Neural cell (in vitro differentiated cells): Measurements from ENCODE around the gene TRIM56. TPM values are rescaled to one million over a fixed set of nuclear protein-coding genes. Genes with fewer than 3 reads are reported as not detected.

Experiments used
- H2AFZ ChIP-seq: fragments of 200-600, 300-800 bp; sonication (generic), shearing (Covaris generic); 2 replicates; pipeline ENCODE4 v1.6.0; 2014; ENCODE audit warnings: low read depth, mild to moderate bottlenecking, antibody characterized with exemption, low read length, moderate library complexity
- H3F3A ChIP-seq: fragments of 200-600 bp; shearing (Covaris generic); 2 replicates; pipeline ENCODE4 v1.6.1; 2016; ENCODE audit warnings: mild to moderate bottlenecking, moderate library complexity, mixed read lengths, antibody characterized with exemption, low read length; ENCODE audit not compliant: insufficient read depth, poor library complexity, severe bottlenecking
- H3K27ac ChIP-seq: fragments of 200-600, 300-800 bp; sonication (generic), shearing (Covaris generic); 2 replicates; pipeline ENCODE4 v1.5.1; 2014; ENCODE audit warnings: mild to moderate bottlenecking, low read length, moderate library complexity
- H3K27me3 ChIP-seq: fragments of 300-800, 200-600 bp; sonication (generic), shearing (Covaris generic); 2 replicates; pipeline ENCODE4 v1.6.0; 2014; ENCODE audit warnings: mild to moderate bottlenecking, low read depth, low read length, moderate library complexity; ENCODE audit not compliant: insufficient read depth
- H3K36me3 ChIP-seq: fragments of 300-800, 200-600 bp; sonication (generic), shearing (Covaris generic); 2 replicates; pipeline ENCODE4 v1.5.1; 2014; ENCODE audit warnings: mild to moderate bottlenecking, antibody characterized with exemption, low read length, moderate library complexity; ENCODE audit not compliant: insufficient read depth
- H3K4me2 ChIP-seq: fragments of 300-800, 200-600 bp; sonication (generic), shearing (Covaris generic); 2 replicates; pipeline ENCODE4 v1.6.0; 2014; ENCODE audit warnings: mild to moderate bottlenecking, low read length
- H3K4me3 ChIP-seq: fragments of 300-800, 200-600 bp; sonication (generic), shearing (Covaris generic); 2 replicates; pipeline ENCODE4 v1.5.1; 2014; ENCODE audit warnings: mild to moderate bottlenecking, low read length, moderate library complexity
- H3K79me2 ChIP-seq: fragments of 200-600 bp; shearing (Covaris generic); replicated peaks from 2 replicates; pipeline ENCODE4 v1.6.0; 2014; ENCODE audit warnings: mild to moderate bottlenecking, low read length, moderate library complexity; ENCODE audit not compliant: insufficient read depth
- H3K9ac ChIP-seq: fragments of 300-800, 200-600 bp; sonication (generic), shearing (Covaris generic); 2 replicates; pipeline ENCODE4 v1.6.1; 2016; ENCODE audit warnings: mild to moderate bottlenecking, low read length, mixed read lengths
- H3K9me2 ChIP-seq: fragments of 200-600 bp; shearing (Covaris generic); 2 replicates; pipeline ENCODE4 v1.6.1; 2016; ENCODE audit warnings: mild to moderate bottlenecking, low read length, mixed read lengths; ENCODE audit not compliant: insufficient read depth
- H3K9me3 ChIP-seq: fragments of 200-600, 300-800 bp; sonication (generic), shearing (Covaris generic); 2 replicates; pipeline ENCODE4 v1.6.1; 2016; ENCODE audit warnings: mild to moderate bottlenecking, mixed run types, low read length, moderate library complexity, mixed read lengths
- H4K20me1 ChIP-seq: fragments of 200-600 bp; shearing (Covaris generic); 2 replicates; pipeline ENCODE4 v1.6.1; 2016; ENCODE audit warnings: mild to moderate bottlenecking, mixed run types; ENCODE audit not compliant: insufficient read depth
- CTCF ChIP-seq: fragments of 450-650 bp; IDR thresholded peaks from 2 replicates; pipeline ENCODE4 v1.5.1; 2014; ENCODE audit warnings: antibody characterized with exemption, mild to moderate bottlenecking, moderate library complexity; ENCODE audit not compliant: poor library complexity, severe bottlenecking
- EP300 ChIP-seq: fragments of 450-650 bp; conservative IDR thresholded peaks from 2 replicates; pipeline ENCODE4 v1.6.1; 2014; ENCODE audit warnings: antibody characterized with exemption, mild to moderate bottlenecking, moderate library complexity; ENCODE audit not compliant: poor library complexity, severe bottlenecking
- EZH2 ChIP-seq: fragments of 200-600, 300-800 bp; shearing (Covaris generic), sonication (generic); IDR thresholded peaks from 2 replicates; pipeline ENCODE4 v1.6.1; 2014; ENCODE audit warnings: antibody characterized with exemption, low read length, borderline replicate concordance, mild to moderate bottlenecking; ENCODE audit not compliant: insufficient read depth, poor library complexity, severe bottlenecking
- MXI1 ChIP-seq: fragments of 450-650 bp; conservative IDR thresholded peaks from 2 replicates; pipeline ENCODE4 v1.6.1; 2014; ENCODE audit warnings: antibody characterized with exemption, mild to moderate bottlenecking; ENCODE audit not compliant: poor library complexity, severe bottlenecking
- POLR2AphosphoS5 ChIP-seq: IDR thresholded peaks from 2 replicates; pipeline ENCODE4 v1.6.1; 2012
- RAD21 ChIP-seq: fragments of 450-650 bp; conservative IDR thresholded peaks from 2 replicates; pipeline ENCODE4 v1.6.1; 2014; ENCODE audit warnings: antibody characterized with exemption, mild to moderate bottlenecking, moderate library complexity
- REST ChIP-seq: IDR thresholded peaks from 2 replicates; pipeline ENCODE4 v1.6.1; 2012; ENCODE audit warnings: borderline replicate concordance
- SMC3 ChIP-seq: fragments of 450-650 bp; conservative IDR thresholded peaks from 2 replicates; pipeline ENCODE4 v1.6.1; 2014; ENCODE audit warnings: antibody characterized with exemption, mild to moderate bottlenecking, moderate library complexity; ENCODE audit not compliant: poor library complexity
- TAF1 ChIP-seq: IDR thresholded peaks from 2 replicates; pipeline ENCODE4 v1.6.1; 2012; ENCODE audit warnings: low read depth
- polyA plus RNA-seq: library from polyadenylated mRNA; depleted of rRNA; stranded (reverse); fragments of >200 nt; gene quantifications from 2 replicates; pipeline ENCODE4 v1.2.3, GENCODE V29; 2014

Gene TRIM56
- polyA plus RNA-seq, 1 donor from 2014 or later: 0.01 TPM

- Histone ChIP-seq H3K4me3 (no peak overlapping the region), H4K20me1 (no peaks in the 10 kb centered on the region), H3K79me2 (no peaks in the 10 kb centered on the region), H3K36me3 (no peaks in the 10 kb centered on the region), H3K27me3 (no peaks in the 10 kb centered on the region), H3K9me2 (no peaks in the 10 kb centered on the region), H3K4me2 (no peak overlapping the region), H3K27ac (no peak overlapping the region), H3K9me3 (no peaks in the 10 kb centered on the region), H3K9ac (no peak overlapping the region), H2AFZ (no peak overlapping the region), H3F3A (no peaks in the 10 kb centered on the region)
- no peak for TF ChIP-seq EZH2
- no peak for TF ChIP-seq MXI1
- TF ChIP-seq POLR2AphosphoS5: no peak
- TF ChIP-seq SMC3: no peak
These were observed 12.3 kb downstream of the TRIM56 start for GRCh38 chr7:101097561-101097960.

DNA sequence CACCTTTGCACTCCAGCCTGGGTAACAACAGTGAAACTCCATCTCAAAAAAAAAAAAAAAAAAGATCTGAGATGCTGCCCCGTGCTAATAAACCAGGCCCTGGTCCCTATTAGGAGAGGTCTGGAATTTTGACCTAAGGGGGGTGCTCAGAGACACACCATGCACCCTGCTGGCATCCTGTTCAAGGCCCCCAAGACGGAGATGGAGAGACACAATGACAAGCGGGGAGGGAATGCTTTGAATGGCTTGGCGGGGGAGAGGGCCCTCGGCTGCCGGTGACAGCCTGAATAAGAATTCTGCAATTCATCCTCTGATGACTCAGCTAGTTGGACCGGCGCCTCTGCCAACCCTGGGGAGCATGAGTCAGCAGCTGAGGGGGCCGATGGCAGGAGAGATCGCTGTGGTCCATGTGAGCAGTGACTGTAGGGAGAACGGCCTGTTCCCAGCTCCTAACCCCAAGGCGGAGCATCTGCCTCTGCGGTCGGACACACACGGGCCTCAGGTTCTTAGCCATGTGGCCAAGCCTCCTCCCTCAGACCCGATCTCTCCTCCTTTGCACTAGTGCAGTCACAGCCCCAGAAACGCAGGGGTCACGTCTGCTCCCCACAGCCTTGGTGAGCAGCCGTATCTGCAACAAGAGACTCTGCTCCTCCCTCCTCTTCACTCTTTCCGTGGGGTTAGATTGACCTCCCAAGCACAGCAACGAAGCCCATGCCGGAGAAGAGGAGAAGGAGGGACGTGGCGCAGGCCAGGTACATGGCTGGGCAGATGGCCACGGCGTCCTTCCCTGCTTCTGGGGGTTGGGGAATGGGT is 14.9 kb downstream of the TRIM56 start:
- Histone ChIP-seq H3K9me3 (no peaks in the 10 kb centered on the region), H3K9ac (no peak overlapping the region), H3K27me3 (no peaks in the 10 kb centered on the region), H3K27ac (no peak overlapping the region), H3K4me3 (no peak overlapping the region), H2AFZ (no peak overlapping the region), H3F3A (no peaks in the 10 kb centered on the region), H3K79me2 (no peaks in the 10 kb centered on the region), H3K36me3 (no peaks in the 10 kb centered on the region), H3K4me2 (no peak overlapping the region), H3K9me2 (no peaks in the 10 kb centered on the region), H4K20me1 (no peaks in the 10 kb centered on the region)
- TF ChIP-seq SMC3 (no peak), CTCF (no peak), POLR2AphosphoS5 (no peak), TAF1 (no peak), EP300 (no peak), RAD21 (no peak), MXI1 (no peak), EZH2 (no peak), REST (no peak)
